Fibroblast of peridontal ligament (primary cell): ENCODE measurements around the gene TAMALIN.

ENCODE experiments used
- DNase-seq: peaks from one replicate; pipeline ENCODE4 v3.0.0-alpha.2; 2010; ENCODE audit errors: extremely low read depth

Gene TAMALIN

DNA sequence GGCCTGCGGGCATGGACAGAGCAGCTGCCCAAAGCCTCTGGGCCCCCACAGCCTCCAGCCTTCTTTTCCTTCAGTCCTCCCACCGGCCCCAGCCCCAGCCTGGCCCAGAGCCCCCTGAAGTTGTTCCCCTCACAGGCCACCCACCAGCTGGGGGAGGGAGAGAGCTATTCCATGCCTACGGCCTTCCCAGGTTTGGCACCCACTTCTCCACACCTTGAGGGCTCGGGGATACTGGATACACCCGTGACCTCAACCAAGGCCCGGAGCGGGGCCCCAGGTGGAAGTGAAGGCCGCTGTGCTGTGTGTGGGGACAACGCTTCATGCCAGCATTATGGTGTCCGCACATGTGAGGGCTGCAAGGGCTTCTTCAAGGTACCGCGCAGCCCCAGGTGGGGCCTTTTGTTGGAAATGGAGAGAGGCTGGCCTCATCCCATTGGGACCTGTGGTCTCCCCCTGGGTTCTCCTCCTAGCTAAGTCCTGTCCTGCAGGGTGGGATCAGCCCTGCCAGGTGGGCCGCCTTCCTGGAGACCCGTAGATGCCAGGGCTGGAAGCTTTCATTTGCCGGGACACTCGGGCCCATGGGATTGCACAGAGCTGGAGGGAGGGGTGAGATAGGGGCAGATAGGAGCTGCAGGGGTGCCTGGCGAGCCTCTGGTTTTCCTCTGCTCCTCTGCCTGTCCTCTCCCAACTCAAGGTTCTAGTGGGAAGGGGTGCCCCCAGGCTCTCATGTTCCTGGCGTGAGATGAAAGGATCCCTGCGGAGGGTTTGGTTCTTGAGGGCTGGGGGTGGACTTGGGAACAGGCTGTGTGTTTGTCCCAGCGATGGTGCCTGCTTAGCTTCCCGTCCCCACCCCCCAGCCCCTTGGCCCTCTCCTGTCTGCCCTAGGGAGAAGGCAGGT, 48.3 kb downstream of the TAMALIN start:
- DNase-seq, result peak; percentile 48

DNA sequence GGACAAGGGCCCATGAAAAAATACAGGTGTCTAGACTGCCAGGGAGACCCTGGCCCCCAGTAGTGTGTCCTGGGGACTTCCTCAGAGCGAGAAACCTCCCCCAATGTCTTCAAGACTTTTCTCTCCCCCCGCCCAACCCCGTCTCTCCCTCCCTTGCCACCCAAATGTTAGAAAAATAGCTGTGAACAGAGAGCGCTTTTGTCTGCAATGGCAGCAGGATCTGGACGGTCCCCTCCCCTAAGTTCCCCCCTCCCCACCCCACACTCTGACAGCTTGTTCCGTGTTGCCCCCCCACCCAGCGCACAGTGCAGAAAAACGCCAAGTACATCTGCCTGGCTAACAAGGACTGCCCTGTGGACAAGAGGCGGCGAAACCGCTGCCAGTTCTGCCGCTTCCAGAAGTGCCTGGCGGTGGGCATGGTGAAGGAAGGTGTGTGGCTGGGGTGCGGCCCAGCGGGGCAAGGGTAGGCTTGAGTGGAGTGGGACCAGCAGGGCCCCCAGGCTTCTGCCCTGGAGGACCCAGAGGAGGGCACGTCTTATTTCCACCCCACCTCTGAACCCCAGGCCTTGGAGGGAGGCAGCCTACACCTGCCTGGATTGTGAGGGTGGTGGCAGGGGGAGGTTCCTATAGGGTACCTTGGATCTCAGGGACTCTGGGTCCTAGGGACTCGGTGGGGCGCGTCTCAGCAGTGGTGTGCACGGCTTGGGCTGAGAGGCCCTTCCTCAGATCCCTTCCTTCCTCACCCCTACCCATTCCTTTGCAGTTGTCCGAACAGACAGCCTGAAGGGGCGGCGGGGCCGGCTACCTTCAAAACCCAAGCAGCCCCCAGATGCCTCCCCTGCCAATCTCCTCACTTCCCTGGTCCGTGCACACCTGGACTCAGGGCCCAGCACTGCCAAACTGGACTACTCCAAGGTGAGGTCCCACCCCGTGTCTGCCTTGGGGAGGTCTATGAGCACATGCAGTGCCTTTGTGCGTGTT, 49.3 kb downstream of the TAMALIN start:
- DNase-seq, result peak; percentile 48

DNA sequence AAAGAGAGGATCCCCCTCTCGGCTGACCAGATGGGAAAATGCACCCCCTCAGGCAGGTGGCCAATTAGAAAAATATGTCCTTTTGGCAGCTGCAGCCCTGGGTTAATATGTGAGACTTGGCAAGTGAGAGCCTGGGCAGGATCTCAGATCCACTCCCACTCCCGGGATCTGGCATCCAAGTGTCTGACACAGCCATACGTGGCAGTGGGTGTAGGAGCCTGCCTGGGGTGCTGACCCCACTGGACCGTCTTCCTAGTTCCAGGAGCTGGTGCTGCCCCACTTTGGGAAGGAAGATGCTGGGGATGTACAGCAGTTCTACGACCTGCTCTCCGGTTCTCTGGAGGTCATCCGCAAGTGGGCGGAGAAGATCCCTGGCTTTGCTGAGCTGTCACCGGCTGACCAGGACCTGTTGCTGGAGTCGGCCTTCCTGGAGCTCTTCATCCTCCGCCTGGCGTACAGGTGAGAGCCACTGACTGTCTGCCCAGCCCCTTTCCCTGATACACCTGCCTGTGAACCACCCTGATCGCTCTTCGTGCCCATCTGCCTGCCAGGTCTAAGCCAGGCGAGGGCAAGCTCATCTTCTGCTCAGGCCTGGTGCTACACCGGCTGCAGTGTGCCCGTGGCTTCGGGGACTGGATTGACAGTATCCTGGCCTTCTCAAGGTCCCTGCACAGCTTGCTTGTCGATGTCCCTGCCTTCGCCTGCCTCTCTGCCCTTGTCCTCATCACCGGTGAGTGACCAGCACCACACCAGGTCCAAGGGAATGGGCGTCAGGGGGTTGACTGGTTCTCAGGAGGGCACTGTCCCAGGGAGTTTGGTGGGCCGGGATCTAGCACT, 50.3 kb downstream of the TAMALIN start:
- DNase-seq, result peak; percentile 61

DNA sequence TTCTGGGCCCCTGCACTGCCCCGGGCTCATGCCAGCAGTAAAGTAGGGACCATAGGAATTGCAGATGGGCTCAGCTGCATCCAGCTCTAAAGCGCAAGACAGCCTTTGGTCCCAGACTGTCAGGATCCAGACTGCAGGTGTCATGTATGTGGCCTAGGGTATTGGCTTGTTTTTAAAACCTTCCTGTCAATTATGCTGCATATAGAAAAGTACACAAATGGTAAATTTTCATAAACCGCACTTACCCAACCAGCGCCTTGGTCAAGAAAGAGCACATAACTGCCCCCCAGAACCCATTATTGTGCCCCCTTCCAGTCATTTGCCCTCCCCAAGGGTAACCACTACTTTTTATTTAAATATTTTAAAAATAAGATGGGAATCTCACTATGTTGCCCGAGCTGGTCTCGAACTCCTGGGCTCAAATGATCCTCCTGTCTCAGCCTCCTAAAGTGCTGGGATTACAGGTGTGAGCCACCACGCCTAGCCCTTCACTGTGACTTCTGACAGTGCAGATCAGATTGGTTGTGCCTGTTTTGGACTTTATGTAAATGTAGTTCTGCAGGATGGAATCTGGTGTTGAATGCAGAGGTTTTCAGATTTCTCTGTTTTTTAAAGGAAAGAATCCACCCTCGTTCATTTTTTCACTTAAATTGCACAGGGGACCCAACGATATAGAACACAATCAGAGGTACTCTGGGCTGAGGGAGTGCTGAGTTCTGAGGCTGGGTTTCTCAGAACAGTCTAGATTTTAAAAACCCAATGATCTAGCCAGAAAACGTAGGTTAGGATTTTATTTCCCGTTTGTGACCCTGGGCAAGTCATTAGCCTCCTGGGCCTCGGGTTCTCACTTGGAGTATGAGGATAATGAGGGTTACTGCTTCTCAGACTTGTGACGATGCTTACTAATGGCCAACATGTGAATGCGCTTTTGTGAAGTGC, 51.2 kb downstream of the TAMALIN start:
- peak; percentile 52 for DNase-seq

DNA sequence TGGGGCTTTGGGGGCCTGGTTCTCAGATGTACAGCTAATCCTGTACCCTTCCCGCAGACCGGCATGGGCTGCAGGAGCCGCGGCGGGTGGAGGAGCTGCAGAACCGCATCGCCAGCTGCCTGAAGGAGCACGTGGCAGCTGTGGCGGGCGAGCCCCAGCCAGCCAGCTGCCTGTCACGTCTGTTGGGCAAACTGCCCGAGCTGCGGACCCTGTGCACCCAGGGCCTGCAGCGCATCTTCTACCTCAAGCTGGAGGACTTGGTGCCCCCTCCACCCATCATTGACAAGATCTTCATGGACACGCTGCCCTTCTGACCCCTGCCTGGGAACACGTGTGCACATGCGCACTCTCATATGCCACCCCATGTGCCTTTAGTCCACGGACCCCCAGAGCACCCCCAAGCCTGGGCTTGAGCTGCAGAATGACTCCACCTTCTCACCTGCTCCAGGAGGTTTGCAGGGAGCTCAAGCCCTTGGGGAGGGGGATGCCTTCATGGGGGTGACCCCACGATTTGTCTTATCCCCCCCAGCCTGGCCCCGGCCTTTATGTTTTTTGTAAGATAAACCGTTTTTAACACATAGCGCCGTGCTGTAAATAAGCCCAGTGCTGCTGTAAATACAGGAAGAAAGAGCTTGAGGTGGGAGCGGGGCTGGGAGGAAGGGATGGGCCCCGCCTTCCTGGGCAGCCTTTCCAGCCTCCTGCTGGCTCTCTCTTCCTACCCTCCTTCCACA, 52.0 kb downstream of the TAMALIN start:
- peak; percentile 34 for DNase-seq

DNA sequence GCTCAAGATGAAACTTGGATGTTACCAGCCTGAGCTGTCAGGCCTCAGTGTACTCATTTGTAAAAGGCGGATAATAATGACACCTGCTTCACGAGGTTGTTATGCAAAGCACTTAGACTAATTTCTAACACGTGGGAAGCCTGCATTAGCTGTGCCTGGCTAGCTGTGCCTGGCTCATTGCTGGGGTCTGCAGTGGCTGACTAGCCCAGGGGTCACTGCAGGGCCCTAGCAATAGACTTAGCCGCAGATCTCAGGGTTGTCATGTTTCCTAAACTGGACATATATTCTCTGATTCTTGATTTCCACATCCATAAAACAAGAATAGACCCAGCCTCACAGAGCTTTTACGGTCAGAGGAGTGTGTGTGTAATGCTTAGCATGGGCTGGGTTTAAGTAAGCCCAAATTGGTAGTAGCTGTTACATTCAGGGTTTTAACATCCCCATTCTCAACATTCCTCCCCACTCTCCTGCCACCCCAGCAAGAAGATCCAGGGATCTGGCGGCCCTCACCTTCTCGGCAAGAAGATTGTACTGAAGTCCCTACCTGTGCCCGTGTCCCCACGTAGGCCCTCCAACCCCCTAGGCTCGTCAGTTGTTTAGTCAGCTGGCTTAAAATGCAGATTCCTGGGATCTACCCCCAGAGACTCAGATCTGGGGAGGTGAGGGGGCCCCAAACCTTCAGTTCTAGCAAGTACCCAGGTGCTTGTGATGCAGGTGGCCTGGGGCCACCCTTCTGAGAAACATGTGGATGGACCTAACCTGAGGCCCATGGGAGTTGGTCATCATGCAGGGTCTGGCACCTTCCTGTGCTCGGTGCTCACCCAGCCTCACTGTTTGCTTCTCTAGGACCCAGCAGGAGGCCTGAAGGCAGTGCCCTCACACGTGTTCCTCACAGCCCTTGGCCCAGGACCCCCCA, 53.1 kb downstream of the TAMALIN start:
- DNase-seq, result peak; percentile 63

DNA sequence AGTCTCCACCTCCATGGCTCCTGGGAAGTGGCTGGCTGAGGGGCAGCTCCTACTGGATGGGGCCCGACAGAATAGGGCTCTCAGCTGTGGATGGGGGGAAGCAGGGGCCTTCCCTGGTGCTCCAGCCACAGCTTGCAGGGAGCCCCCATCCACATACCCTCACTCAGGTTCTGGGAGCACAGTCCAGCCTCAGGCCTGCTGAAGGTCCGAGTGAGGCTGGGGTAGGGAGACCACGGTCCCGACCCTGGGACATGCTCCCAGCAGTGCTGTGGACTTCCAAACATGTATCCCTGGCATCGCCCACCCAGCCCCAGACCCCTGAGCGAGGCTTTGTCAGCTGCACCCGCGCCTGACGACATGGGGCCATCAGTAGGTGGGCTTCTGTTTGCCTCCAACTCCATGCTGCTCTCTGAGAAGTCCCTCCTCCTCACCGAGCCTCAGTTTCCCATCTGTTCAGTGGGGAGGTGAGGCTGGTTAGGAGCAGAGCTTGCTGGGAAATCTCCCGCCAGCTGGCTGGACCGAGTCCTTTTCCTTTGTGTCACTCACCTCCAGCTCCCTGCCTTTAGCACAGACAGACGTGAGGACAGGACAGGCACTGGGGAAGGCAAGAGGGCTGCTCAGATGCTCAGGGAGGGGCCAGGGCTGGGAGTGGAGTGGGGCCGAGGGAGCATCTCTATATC, 53.9 kb downstream of the TAMALIN start:
- peak; percentile 27 for DNase-seq

DNA sequence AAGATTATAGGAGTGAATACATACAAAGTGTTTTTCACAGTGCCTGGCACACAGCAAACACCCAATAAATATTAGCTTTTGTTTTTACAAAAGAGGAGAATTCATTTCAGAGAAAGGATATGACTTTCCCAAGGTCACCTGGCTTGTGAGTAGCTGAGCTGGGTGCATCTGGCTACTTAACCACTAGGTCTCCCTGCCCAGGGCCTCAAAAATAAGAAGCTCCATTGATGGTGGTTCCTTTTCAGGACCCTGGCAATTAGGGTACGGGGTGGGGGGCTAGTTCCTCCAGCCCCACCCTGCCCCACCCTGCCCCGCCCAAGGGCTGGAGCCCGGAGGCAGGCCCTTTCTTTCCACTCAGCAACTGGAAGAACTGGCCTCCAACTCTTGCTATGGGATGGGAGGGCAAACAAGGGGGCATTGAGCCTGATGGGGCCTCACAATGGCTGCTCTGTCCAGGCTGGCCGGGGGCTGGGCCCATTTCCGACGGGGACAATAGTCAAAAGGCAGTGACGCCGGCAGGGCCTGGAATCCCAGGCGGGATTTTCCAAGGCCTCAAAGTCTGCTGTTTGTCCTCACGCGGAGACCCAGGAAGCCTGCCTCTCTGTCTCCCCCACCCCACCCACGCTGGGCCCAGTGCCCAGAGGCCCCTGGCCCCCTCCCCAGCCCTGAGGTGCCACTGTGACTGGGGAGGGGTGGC, 54.9 kb downstream of the TAMALIN start:
- no peak for DNase-seq

DNA sequence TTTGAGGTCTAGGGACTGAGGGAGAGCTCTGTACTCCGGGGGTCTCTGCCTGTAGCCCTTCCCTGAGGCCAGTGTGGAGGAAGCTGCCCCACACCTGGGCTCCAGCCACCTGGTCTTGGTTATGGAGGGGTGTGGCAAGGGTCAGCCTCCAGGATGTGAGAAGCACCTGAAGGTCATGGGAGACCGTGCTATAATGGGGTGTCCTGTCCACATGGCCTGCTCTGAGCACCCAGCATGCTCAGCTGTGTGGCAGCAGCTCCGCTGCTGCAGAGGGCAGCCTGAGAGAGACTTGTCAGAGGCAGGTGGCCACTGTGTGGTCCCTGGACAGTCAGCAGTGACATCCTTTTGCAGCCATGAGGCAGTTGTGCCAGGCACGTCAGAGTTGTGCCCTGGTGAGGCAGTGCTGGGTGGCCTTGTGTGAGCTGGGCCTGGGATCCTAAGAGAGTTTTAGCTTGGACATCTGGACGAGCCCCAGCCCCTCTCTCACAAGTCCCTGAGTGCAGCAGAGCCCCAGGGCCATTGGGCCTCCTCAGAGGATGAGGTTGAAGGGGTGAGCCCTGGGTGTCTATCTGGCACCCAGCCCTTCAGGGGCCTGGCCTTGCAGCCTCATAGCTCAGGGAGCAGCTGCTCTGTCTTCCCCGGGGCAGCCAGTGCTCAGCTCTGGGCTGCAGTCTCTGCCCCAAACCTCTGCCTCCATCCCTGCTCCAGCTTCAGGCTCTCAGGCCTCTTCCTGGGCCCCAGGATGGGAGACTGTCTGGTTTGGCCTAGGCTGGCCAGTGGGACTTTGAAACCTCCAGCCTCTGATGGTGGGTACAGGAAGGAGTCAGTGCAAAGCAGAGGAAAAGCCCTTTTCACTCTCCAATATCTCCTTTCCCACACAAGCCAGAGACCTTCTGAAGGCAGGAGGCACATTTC, 55.7 kb downstream of the TAMALIN start:
- DNase-seq, result no peak

DNA sequence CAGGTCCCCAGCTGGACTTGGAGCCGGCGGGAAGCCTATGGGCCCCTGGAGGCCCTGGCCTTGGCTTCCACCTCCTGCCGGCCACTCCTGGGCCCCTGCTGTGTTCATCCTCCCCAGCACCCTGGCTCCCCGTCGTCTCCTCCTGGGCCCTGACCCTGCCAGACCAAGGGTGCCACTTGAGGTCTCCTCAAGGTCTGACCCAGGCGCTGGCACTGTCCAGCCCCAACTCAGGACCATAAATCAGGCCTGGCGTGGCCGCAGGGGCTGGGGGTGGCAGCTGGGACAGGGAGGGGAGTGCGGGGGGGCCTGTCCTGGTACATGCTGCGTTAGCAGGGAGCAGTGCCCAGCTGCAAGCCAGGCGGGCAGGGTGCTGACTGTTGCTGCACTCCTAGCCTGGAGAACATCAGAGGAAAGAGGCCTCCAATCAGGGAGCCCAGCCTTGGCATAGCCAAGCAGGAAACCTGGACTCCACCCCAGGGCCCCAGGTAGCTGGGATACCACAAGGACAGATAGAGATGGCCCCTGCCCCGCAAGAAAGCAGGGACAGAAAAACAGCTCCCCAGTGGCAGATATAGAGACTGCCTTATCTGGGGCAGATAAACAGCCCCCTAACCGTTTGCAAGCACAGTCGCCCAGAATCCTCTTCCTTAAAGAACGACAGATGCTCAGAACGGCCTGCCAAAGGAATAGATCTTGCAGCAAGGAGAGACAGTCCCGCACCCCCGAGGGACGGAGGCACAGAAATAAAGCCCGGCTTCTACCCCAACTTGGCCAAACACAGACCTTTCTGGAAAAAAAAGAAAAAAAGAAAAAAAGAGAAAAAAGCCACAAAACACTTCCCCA, 56.6 kb downstream of the TAMALIN start:
- no peak for DNase-seq

DNA sequence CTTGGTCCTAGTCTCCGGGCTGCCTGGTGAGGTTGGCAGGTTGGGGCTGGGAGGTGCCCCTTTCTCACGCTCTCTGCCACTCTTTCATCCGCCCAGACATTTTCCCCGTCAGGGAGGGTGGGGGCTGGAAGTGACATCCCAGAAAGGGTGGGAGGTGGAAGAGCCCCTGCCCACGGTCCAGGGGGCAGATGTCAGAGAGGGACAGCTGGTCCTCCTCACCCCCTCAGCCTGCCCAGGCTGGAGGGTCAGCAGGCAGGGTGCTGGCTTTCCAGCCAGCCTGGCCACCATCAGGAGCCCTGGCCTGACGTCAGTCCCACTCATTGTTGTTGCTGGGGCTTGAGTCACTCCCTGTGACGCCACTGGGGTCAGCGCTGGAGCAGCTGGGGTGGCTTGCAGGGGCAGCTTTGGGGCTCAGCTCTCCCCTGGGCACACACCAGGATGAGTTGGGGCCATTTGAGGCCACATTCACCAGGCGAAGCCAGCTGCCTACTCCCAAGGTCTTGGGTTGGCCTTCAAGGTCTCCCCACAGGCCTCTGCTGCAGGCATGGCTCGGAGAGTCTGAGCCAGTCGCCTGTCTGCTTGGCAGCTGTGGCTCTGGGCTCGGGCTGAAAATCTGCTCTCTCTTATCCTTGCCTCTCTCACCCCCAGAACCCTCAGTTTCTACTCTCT, 57.4 kb downstream of the TAMALIN start:
- DNase-seq, result peak; percentile 88
